Measurements from ENCODE around the gene FAM222A.

- TF ChIP-seq ZNF112 (tag by site-specific recombination; IDR thresholded peaks at IDR 0.05) (no peak), ZNF335 (tag by site-specific recombination; conservative IDR thresholded peaks at IDR 0.05) (no peak), ZBTB1 (tag by site-specific recombination; IDR thresholded peaks at IDR 0.05) (no peak), ZNF558 (tag by site-specific recombination; IDR thresholded peaks at IDR 0.05) (no peak), ZNF76 (tag by site-specific recombination; IDR thresholded peaks at IDR 0.05; ENCODE audit: borderline replicate concordance, low read depth) (no peak), SP2 (tag by site-specific recombination; IDR thresholded peaks at IDR 0.05) (no peak), ZNF350 (tag by site-specific recombination; IDR thresholded peaks at IDR 0.05) (no peak), REST (tag by site-specific recombination; IDR thresholded peaks at IDR 0.05) (no peak), SALL2 (tag by site-specific recombination; IDR thresholded peaks at IDR 0.05; ENCODE audit: borderline replicate concordance) (no peak), ZNF654 (tag by site-specific recombination; IDR thresholded peaks at IDR 0.05; ENCODE audit: low read depth) (no peak), ZNF571 (tag by site-specific recombination; IDR thresholded peaks at IDR 0.05) (no peak)
Measured at GRCh38 chr12:109678719-109679118, 34.9 kb upstream of the FAM222A start.

Measured in HEK293 (cell line).